ENCODE data around the gene IQCF2. TPM values are rescaled to one million over a fixed set of nuclear protein-coding genes. Genes with fewer than 3 reads are reported as not detected.

The IQCF2 gene
- total RNA-seq, 2 donors from 2014 or later, result not detected

GRCh38 chr3:51817375-51817774, 44.0 kb upstream of the IQCF2 start:
- Histone ChIP-seq H3K4me1 (replicated peaks) (no peaks in the 10 kb centered on the region), H3K27ac (no peak overlapping the region), H3K27me3 (replicated peaks; ENCODE audit: insufficient read depth) (no peaks in the 10 kb centered on the region), H3K4me3 (no peak overlapping the region), H3K9me3 (no peaks in the 10 kb centered on the region), H3K36me3 (no peaks in the 10 kb centered on the region)
- DNase-seq (ENCODE audit: low spot score), result no peak
- intact Hi-C loops (cut with DNase I), result no loop called here
- WGBS, result 96% methylated on average over 2 of the region's 2 CpGs
- TF ChIP-seq POLR2AphosphoS5 (IDR thresholded peaks at IDR 0.05) (no peak), POLR2A (IDR thresholded peaks at IDR 0.05) (no peak), CTCF (IDR thresholded peaks at IDR 0.05) (no peak)

GRCh38 chr3:51819151-51819550, 42.3 kb upstream of the IQCF2 start:
- H3K4me1 ChIP-seq (replicated peaks), result no peaks in the 10 kb centered on the region
- H3K27ac ChIP-seq, result no peak overlapping the region
- H3K9me3 ChIP-seq, result no peaks in the 10 kb centered on the region
- H3K27me3 ChIP-seq (replicated peaks; ENCODE audit: insufficient read depth), result no peaks in the 10 kb centered on the region
- 89% methylated on average over 15 of the region's 15 CpGs for WGBS
- no peak for DNase-seq (ENCODE audit: low spot score)
- intact Hi-C loops (cut with DNase I), result no loop called here
- H3K4me3 ChIP-seq, result no peak overlapping the region
- TF ChIP-seq POLR2AphosphoS5 (IDR thresholded peaks at IDR 0.05), result no peak
- no peaks in the 10 kb centered on the region for H3K36me3 ChIP-seq

GRCh38 chr3:51819709-51820406, 41.6 kb upstream of the IQCF2 start:
- H3K9me3 ChIP-seq, result no peaks in the 10 kb centered on the region
- H3K4me3 ChIP-seq, result no peak overlapping the region
- H3K27ac ChIP-seq, result no peak overlapping the region
- H3K27me3 ChIP-seq (replicated peaks; ENCODE audit: insufficient read depth), result no peaks in the 10 kb centered on the region
- H3K36me3 ChIP-seq, result no peaks in the 10 kb centered on the region
- no peaks in the 10 kb centered on the region for H3K4me1 ChIP-seq (replicated peaks)
- WGBS, result 51% methylated on average over 12 of the region's 12 CpGs
- no peak for TF ChIP-seq POLR2A (IDR thresholded peaks at IDR 0.05)
- TF ChIP-seq CTCF (IDR thresholded peaks at IDR 0.05), result no peak
- TF ChIP-seq POLR2AphosphoS5 (IDR thresholded peaks at IDR 0.05), result no peak
- no peak for DNase-seq (ENCODE audit: low spot score)
- intact Hi-C loops (cut with DNase I), result no loop called here

GRCh38 chr3:51828297-51828696, 33.1 kb upstream of the IQCF2 start:
- H3K36me3 ChIP-seq, result no peaks in the 10 kb centered on the region
- H3K27ac ChIP-seq, result no peak overlapping the region
- DNase-seq (ENCODE audit: low spot score), result no peak
- H3K27me3 ChIP-seq (replicated peaks; ENCODE audit: insufficient read depth), result no peaks in the 10 kb centered on the region
- H3K4me1 ChIP-seq (replicated peaks), result no peaks in the 10 kb centered on the region
- TF ChIP-seq CTCF (IDR thresholded peaks at IDR 0.05) (no peak), POLR2AphosphoS5 (IDR thresholded peaks at IDR 0.05) (no peak), POLR2A (IDR thresholded peaks at IDR 0.05) (no peak)
- WGBS, result 80% methylated on average over 1 of the region's 1 CpG
- H3K9me3 ChIP-seq, result no peaks in the 10 kb centered on the region
- intact Hi-C loops (cut with DNase I), result no loop called here
- no peak overlapping the region for H3K4me3 ChIP-seq

- Histone ChIP-seq H3K27me3 (replicated peaks; ENCODE audit: insufficient read depth) (no peaks in the 10 kb centered on the region), H3K27ac (no peak overlapping the region), H3K36me3 (no peaks in the 10 kb centered on the region), H3K4me1 (replicated peaks) (no peaks in the 10 kb centered on the region), H3K9me3 (no peaks in the 10 kb centered on the region), H3K4me3 (no peak overlapping the region)
- TF ChIP-seq POLR2A (IDR thresholded peaks at IDR 0.05) (no peak), CTCF (IDR thresholded peaks at IDR 0.05) (no peak), POLR2AphosphoS5 (IDR thresholded peaks at IDR 0.05) (no peak)
- WGBS, result 89% methylated on average over 13 of the region's 13 CpGs
- DNase-seq (ENCODE audit: low spot score), result no peak
- intact Hi-C loops (cut with DNase I), result no loop called here
These were observed 31.1 kb upstream of the IQCF2 start for GRCh38 chr3:51830345-51830744.
